RCC 7860 (cell line): ENCODE results near the gene ST3GAL3.
A peak's percentile ranks its signal among the peaks of the same experiment; 100 is the strongest.
"Not testable (repeated sequence)": the region's sequence is repeated elsewhere in the genome, so short reads cannot be mapped to it uniquely, and the experiment has no call there.

Source experiments
- DNase-seq: peaks from one replicate; pipeline ENCODE4 v3.0.0-alpha.2; 2015; ENCODE audit warnings: low spot score
- FAIRE-seq: peaks from 2 replicates; lab custom pipeline; 2012; peaks lifted over from hg19 to GRCh38; lab: Jason Lieb, UNC

ST3GAL3 gene

GRCh38 chr1:43814401-43814800 is 107.1 kb downstream of the ST3GAL3 start:
- no peak for FAIRE-seq
- no peak for DNase-seq

- FAIRE-seq (no peak), DNase-seq (no peak)
These were observed 110.1 kb downstream of the ST3GAL3 start for GRCh38 chr1:43817304-43817939.

GRCh38 chr1:43818691-43819090 is 111.4 kb downstream of the ST3GAL3 start:
- no peak for DNase-seq
- FAIRE-seq, result peak; percentile 49

GRCh38 chr1:43819357-43819756 is 112.0 kb downstream of the ST3GAL3 start:
- DNase-seq (no peak), FAIRE-seq (no peak)

- FAIRE-seq (no peak), DNase-seq (peak; percentile 78)
These were observed 114.1 kb downstream of the ST3GAL3 start for GRCh38 chr1:43821471-43821870.

- DNase-seq, result peak; percentile 97
- peak; percentile 98 for FAIRE-seq
These were observed 114.8 kb downstream of the ST3GAL3 start for GRCh38 chr1:43822040-43822690.

GRCh38 chr1:43824795-43825194 is 117.5 kb downstream of the ST3GAL3 start:
- FAIRE-seq, result peak; percentile 48

GRCh38 chr1:43828574-43828973 is 121.2 kb downstream of the ST3GAL3 start:
- FAIRE-seq (no peak), DNase-seq (no peak)

More at GRCh38 chr1:43824795-43825194, 117.5 kb downstream of the ST3GAL3 start:
- no peak for DNase-seq

- FAIRE-seq (peak; percentile 66), DNase-seq (no peak)
These were observed 123.5 kb downstream of the ST3GAL3 start for GRCh38 chr1:43830802-43831201.

GRCh38 chr1:43831851-43832250 is 124.5 kb downstream of the ST3GAL3 start:
- no peak for DNase-seq
- no peak for FAIRE-seq

GRCh38 chr1:43832255-43832654 is 124.9 kb downstream of the ST3GAL3 start:
- DNase-seq, result peak; percentile 39
- no peak for FAIRE-seq

GRCh38 chr1:43832998-43833397 is 125.7 kb downstream of the ST3GAL3 start:
- FAIRE-seq (no peak), DNase-seq (no peak)

GRCh38 chr1:43833902-43834279 is 126.6 kb downstream of the ST3GAL3 start:
- DNase-seq, FAIRE-seq: not testable (repeated sequence)

GRCh38 chr1:43834280-43835081 is 127.1 kb downstream of the ST3GAL3 start:
- peak; percentile 97 for FAIRE-seq

GRCh38 chr1:43835082-43836021 is 128.0 kb downstream of the ST3GAL3 start:
- FAIRE-seq, result peak; percentile 94

More at GRCh38 chr1:43834280-43835081, 127.1 kb downstream of the ST3GAL3 start:
- peak; percentile 100 for DNase-seq

GRCh38 chr1:43836267-43836951 is 129.1 kb downstream of the ST3GAL3 start:
- peak; percentile 95 for DNase-seq
- FAIRE-seq, result peak; percentile 94

More at GRCh38 chr1:43835082-43836021, 128.0 kb downstream of the ST3GAL3 start:
- DNase-seq, result peak; percentile 95

- FAIRE-seq (no peak), DNase-seq (no peak)
These were observed 131.7 kb downstream of the ST3GAL3 start for GRCh38 chr1:43839056-43839455.

GRCh38 chr1:43841321-43842174 is 134.2 kb downstream of the ST3GAL3 start:
- DNase-seq (no peak), FAIRE-seq (no peak)

- FAIRE-seq (no peak), DNase-seq (no peak)
These were observed 134.8 kb downstream of the ST3GAL3 start for GRCh38 chr1:43842175-43842498.
